ENCODE data around the gene DENND4C. TPM values are rescaled to one million over a fixed set of nuclear protein-coding genes. Genes with fewer than 3 reads are reported as not detected.
A peak's percentile ranks its signal among the peaks of the same experiment; 100 is the strongest.

Gene DENND4C
- total RNA-seq, 1 experiment from 2014 or later: 26.6 TPM

GRCh38 chr9:19372567-19372966 lies 142.1 kb downstream of the DENND4C start:
- H3K27ac Mint-ChIP-seq: peak overlapping the region in 1 of 3 experiments; percentile 74; a peak in 1 of 7 replicates
- Histone ChIP-seq H3K27me3 (ENCODE audit: insufficient read depth, low read length) (no peaks in the 10 kb centered on the region), H2BK20ac (ENCODE audit: low read depth, low read length, poor library complexity, severe bottlenecking) (no peak overlapping the region), H3K79me1 (ENCODE audit: insufficient read depth, low read depth, low read length, poor library complexity, severe bottlenecking) (no peaks in the 10 kb centered on the region), H3K4me2 (ENCODE audit: insufficient read depth, insufficient read length, low read length) (no peak overlapping the region), H3K27ac (ENCODE audit: insufficient read length, low read depth, low read length) (no peak overlapping the region), H3K4me1 (ENCODE audit: insufficient read depth, low read length) (no peaks in the 10 kb centered on the region), H3K56ac (ENCODE audit: insufficient read length, low read depth, low read length) (no peak overlapping the region), H3K23ac (ENCODE audit: insufficient read length, low read depth, low read length) (no peak overlapping the region), H2BK12ac (ENCODE audit: insufficient read length, low read depth, low read length) (no peak overlapping the region), H3K23me2 (ENCODE audit: insufficient read length, low read depth, low read length, poor library complexity, severe bottlenecking) (no peaks in the 10 kb centered on the region), H3K9ac (ENCODE audit: extremely low read depth, insufficient read length, low read length) (no peak overlapping the region), H4K5ac (ENCODE audit: insufficient read length, low read depth, low read length) (no peak overlapping the region), H4K91ac (ENCODE audit: insufficient read length, low read depth, low read length) (no peak overlapping the region), H3K4ac (ENCODE audit: low read depth, low read length) (no peak overlapping the region), H2BK15ac (ENCODE audit: low read depth, low read length) (no peak overlapping the region), H3K14ac (ENCODE audit: insufficient read depth, low read length) (no peak overlapping the region), H3K79me2 (ENCODE audit: insufficient read depth, low read length) (no peaks in the 10 kb centered on the region), H3K9me3 (ENCODE audit: control insufficient read depth, low read depth, low read length) (no peaks in the 10 kb centered on the region), H4K20me1 (ENCODE audit: control insufficient read depth, insufficient read depth, insufficient read length) (no peaks in the 10 kb centered on the region), H2AFZ (ENCODE audit: low read length) (no peak overlapping the region), H4K8ac (replicated peaks; ENCODE audit: insufficient read length, low read depth, low read length) (no peak overlapping the region), H2AK5ac (ENCODE audit: insufficient read length, low read length) (no peak overlapping the region), H2BK5ac (ENCODE audit: insufficient read length, low read length) (no peak overlapping the region), H2BK120ac (ENCODE audit: low read depth, low read length, poor library complexity, severe bottlenecking) (no peak overlapping the region), H3T11ph (ENCODE audit: low read length) (no peak overlapping the region), H3K18ac (ENCODE audit: insufficient read length, low read depth, low read length) (no peak overlapping the region)
- H3K9me3 Mint-ChIP-seq: no peaks in the 10 kb centered on the region
- no peak overlapping the region for H3K4me3 Mint-ChIP-seq
- TF ChIP-seq CTCF (conservative IDR thresholded peaks at IDR 0.05): no peak
- H3K36me3 Mint-ChIP-seq (ENCODE audit: insufficient read depth in 1 of 3, low read depth in 3 of 3): peaks cover 17 to 60% (median 44%) of the 10 kb centered on the region in 3 experiments
- no peaks in the 10 kb centered on the region for H3K27me3 Mint-ChIP-seq (ENCODE audit: low read depth)
- DNase-seq: no peak
- peaks cover 8 to 9% of the 10 kb centered on the region in 2 experiments; a peak in 3 of 4 replicates for H3K4me1 Mint-ChIP-seq
- no CpG with 5 or more reads among the region's 8 CpGs for WGBS (ENCODE audit: extremely low coverage, insufficient read length, low lambda C conversion rate)

All from H9 (cell line).